DOHH2 (cell line): ENCODE results near the gene SLC16A3.

Experiments
- H3F3A ChIP-seq: fragments of 200-600 bp; sonication (generic), shearing (Covaris generic); 2 replicates; pipeline ENCODE4 v1.6.0; 2016; ENCODE audit warnings: antibody characterized with exemption, mild to moderate bottlenecking; ENCODE audit not compliant: control insufficient read depth, insufficient read depth
- H3K27ac ChIP-seq: fragments of 200-600 bp; sonication (generic); 2 replicates; pipeline ENCODE4 v1.5.1; 2014; ENCODE audit warnings: low read depth, mild to moderate bottlenecking, low read length, moderate library complexity
- H3K27me3 ChIP-seq: fragments of 200-600 bp; sonication (generic); 2 replicates; pipeline ENCODE4 v1.6.1; 2014; ENCODE audit warnings: mild to moderate bottlenecking, low read length, mixed read lengths; ENCODE audit not compliant: control insufficient read depth
- H3K36me3 ChIP-seq: fragments of 200-600 bp; sonication (generic); 2 replicates; pipeline ENCODE4 v1.6.1; 2014; ENCODE audit warnings: mild to moderate bottlenecking, low read length, moderate library complexity, mixed read lengths; ENCODE audit not compliant: control insufficient read depth
- H3K4me1 ChIP-seq: fragments of 200-600 bp; sonication (generic); 2 replicates; pipeline ENCODE4 v1.6.1; 2014; ENCODE audit warnings: mild to moderate bottlenecking, low read length, mixed read lengths; ENCODE audit not compliant: control insufficient read depth
- H3K4me2 ChIP-seq: fragments of 200-600 bp; sonication (generic); 2 replicates; pipeline ENCODE4 v1.6.0; 2014; ENCODE audit warnings: mild to moderate bottlenecking, low read length, moderate library complexity
- H3K4me3 ChIP-seq: fragments of 200-600 bp; sonication (generic); 2 replicates; pipeline ENCODE4 v1.5.1; 2014; ENCODE audit warnings: mild to moderate bottlenecking, low read length, mixed read lengths
- H3K79me2 ChIP-seq: fragments of 200-600 bp; sonication (generic); 2 replicates; pipeline ENCODE4 v1.6.1; 2014; ENCODE audit warnings: mild to moderate bottlenecking, low read length, mixed read lengths; ENCODE audit not compliant: control insufficient read depth
- H3K9me2 ChIP-seq: fragments of 200-600 bp; sonication (generic); replicated peaks from 2 replicates; pipeline ENCODE4 v1.6.1; 2014; ENCODE audit warnings: mild to moderate bottlenecking, low read length, mixed read lengths; ENCODE audit not compliant: control insufficient read depth
- H3K9me3 ChIP-seq: fragments of 200-600 bp; sonication (generic); 2 replicates; pipeline ENCODE4 v1.6.1; 2014; ENCODE audit warnings: antibody characterized with exemption, low read length, mixed read lengths; ENCODE audit not compliant: control insufficient read depth, insufficient read depth
- H4K20me1 ChIP-seq: fragments of 200-600 bp; sonication (generic); 2 replicates; pipeline ENCODE4 v1.6.0; 2014; ENCODE audit warnings: low read depth, mild to moderate bottlenecking, antibody characterized with exemption, low read length, moderate library complexity; ENCODE audit not compliant: control insufficient read depth, insufficient read depth
- CTCF ChIP-seq: fragments of 200-600 bp; sonication (generic); IDR thresholded peaks from one replicate; pipeline ENCODE4 v1.5.1; 2014; ENCODE audit warnings: antibody characterized with exemption, mild to moderate bottlenecking, low read depth, low read length; ENCODE audit not compliant: poor library complexity, severe bottlenecking
- EZH2phosphoT487 ChIP-seq: fragments of 200-600 bp; sonication (generic); IDR thresholded peaks from 2 replicates; pipeline ENCODE4 v1.6.1; 2017; ENCODE audit warnings: borderline replicate concordance, mild to moderate bottlenecking, antibody characterized with exemption, low read length, moderate library complexity, mixed read lengths

SLC16A3 gene

DNA sequence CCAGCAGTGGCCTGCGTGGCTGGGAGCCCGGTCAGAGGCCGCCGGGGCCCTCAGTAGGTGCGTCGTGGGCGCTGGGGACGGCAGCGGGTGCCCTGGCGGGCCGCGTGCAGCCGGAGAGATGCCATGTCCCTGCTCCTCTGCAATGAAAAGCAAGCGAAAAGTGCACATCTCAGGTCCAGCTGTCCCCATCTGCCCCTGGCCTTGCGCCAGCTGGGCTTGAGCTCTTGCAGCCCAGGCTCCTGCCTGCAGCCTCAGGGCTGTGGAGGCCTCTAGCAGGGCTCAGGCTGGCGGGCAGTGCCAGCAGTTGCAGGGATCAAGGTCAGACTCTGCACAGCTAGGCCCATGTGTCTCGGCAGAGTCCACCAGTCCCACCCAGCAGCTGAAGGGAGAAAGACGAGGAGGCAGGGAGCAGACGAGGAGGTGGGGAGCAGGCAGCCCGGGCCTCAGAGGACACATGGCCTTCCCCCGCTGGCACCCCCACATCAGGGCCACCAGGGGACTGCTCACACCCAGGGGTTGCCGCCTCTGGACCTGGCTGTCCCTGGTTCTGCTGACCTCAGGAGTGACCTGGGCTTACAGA is 11.2 kb downstream of the SLC16A3 start:
- Histone ChIP-seq H3F3A (peaks cover 2% of the 10 kb centered on the region; the same call in 1 of the 2 replicates), H3K9me2 (no peaks in the 10 kb centered on the region), H4K20me1 (peaks cover 10% of the 10 kb centered on the region; the same call in 1 of the 2 replicates), H3K4me1 (peaks cover 12% of the 10 kb centered on the region), H3K4me3 (no peak overlapping the region), H3K79me2 (no peaks in the 10 kb centered on the region; the same call in 1 of the 2 replicates), H3K27me3 (peaks cover 12% of the 10 kb centered on the region), H3K36me3 (peaks cover 52% of the 10 kb centered on the region), H3K27ac (no peak overlapping the region), H3K4me2 (no peak overlapping the region), H3K9me3 (no peaks in the 10 kb centered on the region)
- TF ChIP-seq EZH2phosphoT487 (no peak), CTCF (no peak)

GRCh38 chr17:82240506-82241182 is 11.8 kb downstream of the SLC16A3 start:
- H3K4me2 ChIP-seq: no peak overlapping the region
- H3K36me3 ChIP-seq: peaks cover 58% of the 10 kb centered on the region
- no peaks in the 10 kb centered on the region for H3K9me2 ChIP-seq
- H3K4me3 ChIP-seq: no peak overlapping the region
- H3K27me3 ChIP-seq: peaks cover 6% of the 10 kb centered on the region
- no peaks in the 10 kb centered on the region; the same call in 1 of the 2 replicates for H3K79me2 ChIP-seq
- peaks cover 2% of the 10 kb centered on the region; the same call in 1 of the 2 replicates for H3F3A ChIP-seq
- 0 out of 2 replicates have a peak, but pooled peaks cover 4% of the 10 kb centered on the region for H4K20me1 ChIP-seq
- TF ChIP-seq CTCF: no peak
- TF ChIP-seq EZH2phosphoT487: no peak
- H3K27ac ChIP-seq: no peak overlapping the region
- H3K9me3 ChIP-seq: no peaks in the 10 kb centered on the region
- H3K4me1 ChIP-seq: peaks cover 12% of the 10 kb centered on the region

DNA sequence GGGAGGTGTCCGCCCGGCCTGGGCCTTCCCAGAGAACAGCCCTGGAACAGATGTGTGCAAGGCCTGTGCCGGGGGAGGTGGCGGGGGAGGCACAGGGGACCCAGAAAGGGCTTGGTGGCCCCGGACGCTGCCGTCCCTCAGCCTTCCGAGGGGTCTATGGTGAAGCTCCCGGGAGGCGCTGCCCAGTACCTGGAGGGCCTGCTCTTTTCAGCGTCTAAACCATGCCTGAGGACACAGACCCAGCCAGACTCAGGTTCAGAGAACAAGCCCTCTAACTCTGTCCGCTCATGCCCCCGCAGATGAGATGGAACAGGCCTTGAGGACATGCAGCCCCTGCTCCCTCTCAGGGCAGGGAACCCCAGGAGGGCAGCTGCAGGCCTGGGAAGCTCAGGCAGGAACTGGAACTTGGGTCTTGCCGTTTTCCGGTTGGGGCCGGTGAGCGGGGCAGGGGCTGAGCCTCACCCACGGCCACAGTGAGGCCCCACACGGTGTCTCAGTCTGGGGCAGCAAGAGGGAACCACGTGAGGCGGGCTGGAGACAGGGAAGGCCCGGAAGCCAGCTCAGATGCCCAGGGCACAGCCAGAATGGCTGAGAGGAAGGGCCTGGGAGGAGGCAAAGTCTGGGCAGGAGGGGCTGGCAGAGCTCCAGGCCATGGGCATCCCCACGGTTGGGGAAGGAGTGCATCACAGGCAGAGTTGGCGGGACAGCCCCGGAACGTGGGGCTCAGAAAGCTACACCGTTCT is 12.5 kb downstream of the SLC16A3 start:
- Histone ChIP-seq H3K4me1 (peaks cover 12% of the 10 kb centered on the region), H4K20me1 (0 out of 2 replicates have a peak, but pooled peaks cover 4% of the 10 kb centered on the region), H3K9me3 (no peaks in the 10 kb centered on the region), H3K79me2 (no peaks in the 10 kb centered on the region; the same call in 1 of the 2 replicates), H3F3A (peaks cover 2% of the 10 kb centered on the region; the same call in 1 of the 2 replicates), H3K27ac (no peak overlapping the region), H3K4me2 (no peak overlapping the region), H3K27me3 (no peaks in the 10 kb centered on the region), H3K4me3 (no peak overlapping the region), H3K9me2 (no peaks in the 10 kb centered on the region), H3K36me3 (peaks cover 65% of the 10 kb centered on the region)
- no peak for TF ChIP-seq CTCF
- no peak for TF ChIP-seq EZH2phosphoT487
